Measurements from ENCODE around the gene HDAC4.

DNA sequence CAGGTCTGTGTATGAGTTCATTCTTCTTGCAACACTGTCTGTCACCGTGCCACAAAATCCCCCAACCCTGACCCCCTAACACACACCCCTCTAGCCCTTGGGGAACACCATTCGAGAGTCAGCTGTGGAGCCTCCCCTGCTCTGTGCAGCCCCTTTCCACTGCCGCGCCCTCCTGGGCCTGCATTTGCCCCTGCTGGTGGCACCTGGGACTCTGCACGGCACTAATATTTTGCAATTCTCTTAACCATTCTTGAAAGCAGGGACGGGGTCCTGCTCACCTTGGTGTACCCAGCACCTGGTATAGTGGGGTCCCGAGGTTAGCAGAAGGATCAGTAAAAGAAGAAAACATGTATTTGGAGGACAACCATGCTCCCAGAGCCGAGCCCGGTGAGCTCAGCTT lies 124.0 kb downstream of the HDAC4 start:
- TF ChIP-seq, protein P1, sequence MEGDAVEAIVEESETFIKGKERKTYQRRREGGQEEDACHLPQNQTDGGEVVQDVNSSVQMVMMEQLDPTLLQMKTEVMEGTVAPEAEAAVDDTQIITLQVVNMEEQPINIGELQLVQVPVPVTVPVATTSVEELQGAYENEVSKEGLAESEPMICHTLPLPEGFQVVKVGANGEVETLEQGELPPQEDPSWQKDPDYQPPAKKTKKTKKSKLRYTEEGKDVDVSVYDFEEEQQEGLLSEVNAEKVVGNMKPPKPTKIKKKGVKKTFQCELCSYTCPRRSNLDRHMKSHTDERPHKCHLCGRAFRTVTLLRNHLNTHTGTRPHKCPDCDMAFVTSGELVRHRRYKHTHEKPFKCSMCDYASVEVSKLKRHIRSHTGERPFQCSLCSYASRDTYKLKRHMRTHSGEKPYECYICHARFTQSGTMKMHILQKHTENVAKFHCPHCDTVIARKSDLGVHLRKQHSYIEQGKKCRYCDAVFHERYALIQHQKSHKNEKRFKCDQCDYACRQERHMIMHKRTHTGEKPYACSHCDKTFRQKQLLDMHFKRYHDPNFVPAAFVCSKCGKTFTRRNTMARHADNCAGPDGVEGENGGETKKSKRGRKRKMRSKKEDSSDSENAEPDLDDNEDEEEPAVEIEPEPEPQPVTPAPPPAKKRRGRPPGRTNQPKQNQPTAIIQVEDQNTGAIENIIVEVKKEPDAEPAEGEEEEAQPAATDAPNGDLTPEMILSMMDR (IDR thresholded peaks at IDR 0.05) = no peak
- TF ChIP-seq MXD4 (CRISPR knock-in tag; IDR thresholded peaks at IDR 0.05; ENCODE audit: borderline replicate concordance) = no peak
- TF ChIP-seq JUN (CRISPR knock-in tag; IDR thresholded peaks at IDR 0.05) = no peak
- TF ChIP-seq, protein P2, sequence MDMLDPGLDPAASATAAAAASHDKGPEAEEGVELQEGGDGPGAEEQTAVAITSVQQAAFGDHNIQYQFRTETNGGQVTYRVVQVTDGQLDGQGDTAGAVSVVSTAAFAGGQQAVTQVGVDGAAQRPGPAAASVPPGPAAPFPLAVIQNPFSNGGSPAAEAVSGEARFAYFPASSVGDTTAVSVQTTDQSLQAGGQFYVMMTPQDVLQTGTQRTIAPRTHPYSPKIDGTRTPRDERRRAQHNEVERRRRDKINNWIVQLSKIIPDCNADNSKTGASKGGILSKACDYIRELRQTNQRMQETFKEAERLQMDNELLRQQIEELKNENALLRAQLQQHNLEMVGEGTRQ (CRISPR knock-in tag; IDR thresholded peaks at IDR 0.05) = no peak
- TF ChIP-seq, protein P3, sequence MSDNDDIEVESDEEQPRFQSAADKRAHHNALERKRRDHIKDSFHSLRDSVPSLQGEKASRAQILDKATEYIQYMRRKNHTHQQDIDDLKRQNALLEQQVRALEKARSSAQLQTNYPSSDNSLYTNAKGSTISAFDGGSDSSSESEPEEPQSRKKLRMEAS (CRISPR knock-in tag; IDR thresholded peaks at IDR 0.05) = no peak
- TF ChIP-seq ESRRA (CRISPR knock-in tag; IDR thresholded peaks at IDR 0.05; ENCODE audit: borderline replicate concordance) = no peak
- TF ChIP-seq, protein P4, sequence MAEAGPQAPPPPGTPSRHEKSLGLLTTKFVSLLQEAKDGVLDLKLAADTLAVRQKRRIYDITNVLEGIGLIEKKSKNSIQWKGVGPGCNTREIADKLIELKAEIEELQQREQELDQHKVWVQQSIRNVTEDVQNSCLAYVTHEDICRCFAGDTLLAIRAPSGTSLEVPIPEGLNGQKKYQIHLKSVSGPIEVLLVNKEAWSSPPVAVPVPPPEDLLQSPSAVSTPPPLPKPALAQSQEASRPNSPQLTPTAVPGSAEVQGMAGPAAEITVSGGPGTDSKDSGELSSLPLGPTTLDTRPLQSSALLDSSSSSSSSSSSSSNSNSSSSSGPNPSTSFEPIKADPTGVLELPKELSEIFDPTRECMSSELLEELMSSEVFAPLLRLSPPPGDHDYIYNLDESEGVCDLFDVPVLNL (CRISPR knock-in tag; IDR thresholded peaks at IDR 0.05; ENCODE audit: borderline replicate concordance, low read depth) = no peak
- no peak for TF ChIP-seq TP53 (CRISPR knock-in tag; IDR thresholded peaks at IDR 0.05)
- no peak for TF ChIP-seq ETV6 (CRISPR knock-in tag; IDR thresholded peaks at IDR 0.05)
- no peak for TF ChIP-seq CBFB (CRISPR knock-in tag; IDR thresholded peaks at IDR 0.05; ENCODE audit: low read depth)

All from WTC11 (cell line).